Suprapubic skin (tissue), 4 donors: ENCODE data around the gene DNASE1L3.

Source experiments
- CTCF ChIP-seq, 2 donors: fragments of 200-600 bp in 1 of 2; fragments of 450-650 bp in 1 of 2; sonication (generic) in 1 of 2; IDR thresholded peaks; one replicate each; pipeline ENCODE4 v1.5.1; 2016 to 2019; ENCODE audit warnings: antibody characterized with exemption in 2 of 2, mild to moderate bottlenecking in 1 of 2, moderate library complexity in 1 of 2
- EP300 ChIP-seq: sonication (generic); formaldehyde crosslinking; IDR thresholded peaks from one replicate; pipeline ENCODE4 v1.6.1; 2017; ENCODE audit warnings: antibody characterized with exemption
- POLR2A ChIP-seq, 2 donors: fragments of 450-650 bp; IDR thresholded peaks; one replicate each; pipeline ENCODE4 v1.6.1; 2017; ENCODE audit warnings: antibody characterized with exemption in 2 of 2, mild to moderate bottlenecking in 2 of 2, moderate library complexity in 2 of 2
- POLR2AphosphoS5 ChIP-seq, 3 donors: sonication (generic); formaldehyde crosslinking; IDR thresholded peaks; one replicate each; pipeline ENCODE4 v1.6.1; 2017; ENCODE audit warnings: antibody characterized with exemption in 3 of 3

GRCh38 chr3:58241306-58242044, 30.7 kb upstream of the DNASE1L3 start:
- TF ChIP-seq POLR2A (IDR thresholded peaks at IDR 0.05) (no peak), CTCF (IDR thresholded peaks at IDR 0.05) (no peak), EP300 (no peak), POLR2AphosphoS5 (IDR thresholded peaks at IDR 0.05) (no peak)
